Aorta (tissue), 5 donors: ENCODE measurements around the gene DYNC1I1. TPM values are rescaled to one million over a fixed set of nuclear protein-coding genes. Genes with fewer than 3 reads are reported as not detected.

Source experiments
- ATAC-seq: fragments of 200-7000 bp; cut with Tn5 transposase; one replicate; pipeline ENCODE4 v1.9.1; 2022; ENCODE audit warnings: moderate library complexity; ENCODE audit not compliant: low FRiP score
- DNase-seq, 2 donors: peaks; one replicate each; pipeline ENCODE4 v3.0.0-alpha.2; 2020
- H3K27ac ChIP-seq, 2 donors: one replicate each; pipeline ENCODE4 v1.5.1; 2013; ENCODE audit warnings: low read length in 2 of 2, mild to moderate bottlenecking in 2 of 2, moderate library complexity in 2 of 2, control low read depth in 1 of 2, inconsistent platforms in 1 of 2, low read depth in 1 of 2
- H3K27me3 ChIP-seq, 2 donors: one replicate each; pipeline ENCODE4 v1.6.1; 2013; ENCODE audit warnings: control low read depth in 1 of 2, low read length in 1 of 2, mild to moderate bottlenecking in 1 of 2, moderate library complexity in 1 of 2; ENCODE audit not compliant: insufficient read depth in 2 of 2, control insufficient read depth in 1 of 2
- H3K36me3 ChIP-seq, 2 donors: one replicate each; pipeline ENCODE4 v1.6.1; 2013; ENCODE audit warnings: control low read depth in 1 of 2, low read length in 1 of 2, mild to moderate bottlenecking in 1 of 2; ENCODE audit not compliant: insufficient read depth in 2 of 2, control insufficient read depth in 1 of 2
- H3K4me1 ChIP-seq, 2 donors: one replicate each; pipeline ENCODE4 v1.6.1; 2013; ENCODE audit warnings: low read length in 2 of 2, control low read depth in 1 of 2, mild to moderate bottlenecking in 1 of 2, moderate library complexity in 1 of 2; ENCODE audit not compliant: insufficient read depth in 2 of 2, control insufficient read depth in 1 of 2
- H3K4me3 ChIP-seq, 2 donors: one replicate each; pipeline ENCODE4 v1.5.1; 2013; ENCODE audit warnings: low read length in 2 of 2, control low read depth in 1 of 2, mild to moderate bottlenecking in 1 of 2
- H3K9me3 ChIP-seq: one replicate; pipeline ENCODE4 v1.6.1; 2013; ENCODE audit warnings: mild to moderate bottlenecking, low read length; ENCODE audit not compliant: control insufficient read depth
- WGBS, 2 donors: extraction: QIAGEN DNeasy Blood & Tissue Kit; methylation state at CpG; one replicate each; pipeline ENCODE4 v1.1.7; 2013; 5-methylcytosine and 5-hydroxymethylcytosine counted together
- intact Hi-C, 2 donors: fragments of 100-400 bp; cut with DNase I; formaldehyde crosslinking; loops; one replicate each; pipeline versions ENCODE4 v1.14.2 to v1.15.0; 2022
- polyA plus RNA-seq, 2 donors: library from polyadenylated mRNA; stranded (reverse); fragments of 200-250 nt; gene quantifications; one replicate each; pipeline ENCODE4 v1.2.3, GENCODE V29; 2013
- total RNA-seq, 2 donors: library from RNA; stranded (reverse); fragmentation: NEBNext Ultra II Directional; extraction: Animal tissue kit (Norgen Biotek cat#: 25700); gene quantifications; one replicate each; pipeline ENCODE4 v1.2.1, GENCODE V29; 2021
- donor health status: healthy with polysubstance abuse.
- donor health status: Bipolar disorder and iron deficiency.
- donor health status: DM: no; HTN: no; CAD: no.
- donor health status: DM: no; HTN: no; CAD: no.
- donor health status: DM: yes; HTN: yes; CAD: no.

DYNC1I1 gene
- total and polyA plus RNA-seq, 4 donors, result 7.4 to 13.3 (median 11.3) TPM

GRCh38 chr7:95919556-95919955, 147.2 kb downstream of the DYNC1I1 start:
- DNase-seq, result no peak

GRCh38 chr7:95921543-95921942, 149.2 kb downstream of the DYNC1I1 start:
- no peaks in the 10 kb centered on the region for H3K36me3 ChIP-seq
- intact Hi-C loops, result no loop called here

More at GRCh38 chr7:95919556-95919955, 147.2 kb downstream of the DYNC1I1 start:
- no peaks in the 10 kb centered on the region for H3K4me1 ChIP-seq
- intact Hi-C loops, result loop anchor here (5.0 kb wide), 3 partner anchors 253 to 1148 kb away; no protein-coding TSS in a partner anchor
- H3K27ac ChIP-seq, result no peak overlapping the region
- no peaks in the 10 kb centered on the region for H3K27me3 ChIP-seq
- H3K36me3 ChIP-seq, result no peaks in the 10 kb centered on the region
- no peaks in the 10 kb centered on the region for H3K9me3 ChIP-seq
- no peak overlapping the region for H3K4me3 ChIP-seq
- WGBS, 2 donors, result 88 to 90% methylated on average over 2 of the region's 2 CpGs
- no peak for ATAC-seq

GRCh38 chr7:95922191-95922590, 149.8 kb downstream of the DYNC1I1 start:
- Histone ChIP-seq H3K9me3 (no peaks in the 10 kb centered on the region), H3K4me1 (no peaks in the 10 kb centered on the region), H3K4me3 (no peak overlapping the region), H3K27ac (no peak overlapping the region), H3K27me3 (no peaks in the 10 kb centered on the region), H3K36me3 (no peaks in the 10 kb centered on the region)
- intact Hi-C loops, result no loop called here
- DNase-seq (no peak), ATAC-seq (no peak)
- 14 to 23% methylated on average over 3 of the region's 3 CpGs for WGBS, 2 donors

More at GRCh38 chr7:95921543-95921942, 149.2 kb downstream of the DYNC1I1 start:
- Histone ChIP-seq H3K9me3 (no peaks in the 10 kb centered on the region), H3K27ac (no peak overlapping the region), H3K4me1 (no peaks in the 10 kb centered on the region), H3K4me3 (no peak overlapping the region), H3K27me3 (no peaks in the 10 kb centered on the region)
- no peak for ATAC-seq
- DNase-seq, result no peak
- 50 to 52% methylated on average over 3 of the region's 3 CpGs for WGBS, 2 donors

- Histone ChIP-seq H3K36me3 (no peaks in the 10 kb centered on the region), H3K27ac (no peak overlapping the region), H3K4me1 (no peaks in the 10 kb centered on the region), H3K9me3 (no peaks in the 10 kb centered on the region), H3K4me3 (no peak overlapping the region), H3K27me3 (no peaks in the 10 kb centered on the region)
- no peak for DNase-seq
- WGBS, 2 donors, result 82 to 85% methylated on average over 3 of the region's 3 CpGs
- intact Hi-C loops, result no loop called here
- no peak for ATAC-seq
Observed at GRCh38 chr7:95925236-95925635, 152.9 kb downstream of the DYNC1I1 start.

- intact Hi-C loops, result no loop called here
- H3K4me1 ChIP-seq, result no peaks in the 10 kb centered on the region
- ATAC-seq, result no peak
Observed at GRCh38 chr7:95925971-95926370, 153.6 kb downstream of the DYNC1I1 start.

GRCh38 chr7:95927756-95928155, 155.4 kb downstream of the DYNC1I1 start:
- no peaks in the 10 kb centered on the region for H3K36me3 ChIP-seq
- H3K27me3 ChIP-seq, result no peaks in the 10 kb centered on the region
- no peak overlapping the region for H3K27ac ChIP-seq
- no peak overlapping the region for H3K4me3 ChIP-seq
- no peaks in the 10 kb centered on the region for H3K9me3 ChIP-seq
- WGBS, 2 donors, result 3% methylated on average over 5 of the region's 5 CpGs
- intact Hi-C loops, result no loop called here
- no peak for DNase-seq
- no peaks in the 10 kb centered on the region for H3K4me1 ChIP-seq
- ATAC-seq, result no peak

More at GRCh38 chr7:95925971-95926370, 153.6 kb downstream of the DYNC1I1 start:
- H3K27ac ChIP-seq, result no peak overlapping the region
- H3K4me3 ChIP-seq, result no peak overlapping the region
- DNase-seq, result no peak
- no peaks in the 10 kb centered on the region for H3K27me3 ChIP-seq
- H3K36me3 ChIP-seq, result no peaks in the 10 kb centered on the region
- no peaks in the 10 kb centered on the region for H3K9me3 ChIP-seq

GRCh38 chr7:95929710-95930280, 157.4 kb downstream of the DYNC1I1 start:
- Histone ChIP-seq H3K4me1 (no peaks in the 10 kb centered on the region), H3K27me3 (no peaks in the 10 kb centered on the region), H3K9me3 (no peaks in the 10 kb centered on the region), H3K36me3 (no peaks in the 10 kb centered on the region), H3K4me3 (no peak overlapping the region), H3K27ac (no peak overlapping the region)
- DNase-seq, result no peak
- intact Hi-C loops, result no loop called here
- no peak for ATAC-seq
- 78 to 84% methylated on average over 1 of the region's 1 CpG for whole genome bisulfite sequencing, 2 donors

- H3K27ac ChIP-seq, result no peak overlapping the region
- intact Hi-C loops, result no loop called here
- no peaks in the 10 kb centered on the region for H3K27me3 ChIP-seq
- no peaks in the 10 kb centered on the region for H3K4me1 ChIP-seq
- WGBS, 2 donors, result 85 to 92% methylated on average over 6 of the region's 6 CpGs
- DNase-seq, result no peak
- no peaks in the 10 kb centered on the region for H3K9me3 ChIP-seq
- H3K4me3 ChIP-seq, result no peak overlapping the region
- no peak for ATAC-seq
- H3K36me3 ChIP-seq, result no peaks in the 10 kb centered on the region
Observed at GRCh38 chr7:95931460-95932232, 159.3 kb downstream of the DYNC1I1 start.

GRCh38 chr7:95933618-95934017, 161.3 kb downstream of the DYNC1I1 start:
- WGBS, 2 donors, result 79 to 80% methylated on average over 4 of the region's 4 CpGs
- Histone ChIP-seq H3K27ac (no peak overlapping the region), H3K9me3 (no peaks in the 10 kb centered on the region), H3K4me3 (no peak overlapping the region), H3K27me3 (no peaks in the 10 kb centered on the region), H3K4me1 (no peaks in the 10 kb centered on the region), H3K36me3 (no peaks in the 10 kb centered on the region)
- DNase-seq (no peak), ATAC-seq (no peak)
- intact Hi-C loops, result no loop called here
